SK-N-SH (cell line): ENCODE data around the gene TJP2. TPM values are rescaled to one million over a fixed set of nuclear protein-coding genes. Genes with fewer than 3 reads are reported as not detected.

ENCODE experiments used
- CTCF ChIA-PET: fragments of 300-600, 350-600 bp; formaldehyde crosslinking; extraction: SDS; loops from one replicate; lab custom pipeline; 2021; lab: Yijun Ruan, JAX
- POLR2A ChIA-PET: fragments of 350-600 bp; sonication (Branson Sonifier 250); formaldehyde crosslinking; extraction: SDS; loops from one replicate; lab custom pipeline; 2020; ENCODE audit warnings: antibody characterized with exemption, inconsistent platforms; lab: Yijun Ruan, JAX
- DNase-seq: peaks from one replicate; pipeline ENCODE4 v3.0.0; 2012
- H2AFZ ChIP-seq: fragments of 200-600 bp; sonication (generic); 2 replicates; pipeline ENCODE4 v1.8.1; 2016; ENCODE audit warnings: antibody characterized with exemption, mild to moderate bottlenecking, low read depth
- H3F3A ChIP-seq: fragments of 200-600 bp; sonication (generic); replicated peaks from 2 replicates; pipeline ENCODE3; 2016; ENCODE audit warnings: antibody characterized with exemption, mild to moderate bottlenecking; ENCODE audit not compliant: insufficient read depth
- H3K27ac ChIP-seq, 2 experiments: fragments of 200-500 bp in 1 of 2; fragments of 200-600 bp in 1 of 2; sonication (Bioruptor generic) in 1 of 2; sonication (generic), shearing (Covaris generic) in 1 of 2; 2 replicates each; pipeline versions ENCODE4 v1.5.1 to v1.6.1; 2014 to 2016; ENCODE audit warnings: low read depth in 2 of 2, inconsistent platforms in 1 of 2, low read length in 1 of 2, mild to moderate bottlenecking in 1 of 2, mixed read lengths in 1 of 2
- H3K27me3 ChIP-seq: fragments of 200-600 bp; sonication (generic), shearing (Covaris generic); 2 replicates; pipeline ENCODE4 v1.6.1; 2016; ENCODE audit warnings: mixed run types; ENCODE audit not compliant: insufficient read depth
- H3K36me3 ChIP-seq, 2 experiments: fragments of 200-500 bp in 1 of 2; fragments of 200-600 bp in 1 of 2; sonication (Bioruptor generic) in 1 of 2; sonication (generic) in 1 of 2; replicated peaks in 1 of 2; 2 replicates each; pipeline versions ENCODE3 to v1.5.1; 2014 to 2016; ENCODE audit warnings: low read length in 1 of 2, mild to moderate bottlenecking in 1 of 2; ENCODE audit not compliant: insufficient read depth in 2 of 2, control insufficient read depth in 1 of 2
- H3K4me1 ChIP-seq, 2 experiments: fragments of 200-500 bp in 1 of 2; fragments of 200-600 bp in 1 of 2; sonication (Bioruptor generic) in 1 of 2; sonication (generic), shearing (Covaris generic) in 1 of 2; 2 replicates each; pipeline versions ENCODE4 v1.5.1 to v1.6.1; 2014 to 2016; ENCODE audit warnings: low read depth in 1 of 2, low read length in 1 of 2, mixed run types in 1 of 2; ENCODE audit not compliant: insufficient read depth in 2 of 2, control insufficient read depth in 1 of 2
- H3K4me2 ChIP-seq: fragments of 200-600 bp; sonication (generic), shearing (Covaris generic); 2 replicates; pipeline ENCODE4 v1.6.1; 2017; ENCODE audit warnings: mixed run types
- H3K4me3 ChIP-seq, 2 experiments: fragments of 200-500 bp in 1 of 2; fragments of 200-600 bp in 1 of 2; sonication (Bioruptor generic) in 1 of 2; sonication (generic), shearing (Covaris generic) in 1 of 2; 2 replicates each; pipeline versions ENCODE4 v1.5.1 to v1.8.1; 2014 to 2016; ENCODE audit warnings: low read depth in 2 of 2, inconsistent platforms in 1 of 2, low read length in 1 of 2, mild to moderate bottlenecking in 1 of 2, mixed read lengths in 1 of 2, moderate library complexity in 1 of 2
- H3K79me2 ChIP-seq: fragments of 200-600 bp; sonication (generic); 2 replicates; pipeline ENCODE4 v1.8.1; 2017; ENCODE audit warnings: mild to moderate bottlenecking; ENCODE audit not compliant: insufficient read depth
- H3K9ac ChIP-seq: fragments of 200-600 bp; sonication (generic); 2 replicates; pipeline ENCODE4 v1.6.1; 2017; ENCODE audit warnings: mixed run types
- H3K9me2 ChIP-seq: fragments of 200-600 bp; sonication (generic); 2 replicates; pipeline ENCODE4 v1.6.1; 2017; ENCODE audit warnings: mixed run types
- H3K9me3 ChIP-seq: fragments of 200-600 bp; sonication (generic); 2 replicates; pipeline ENCODE4 v1.6.1; 2017; ENCODE audit warnings: mixed run types, mild to moderate bottlenecking, moderate library complexity
- H4K20me1 ChIP-seq: fragments of 200-600 bp; sonication (generic); 2 replicates; pipeline ENCODE4 v1.6.1; 2017; ENCODE audit warnings: mild to moderate bottlenecking, mixed run types; ENCODE audit not compliant: insufficient read depth
- EP300 ChIP-seq, 2 experiments: IDR thresholded peaks; 2 replicates each; pipeline versions ENCODE4 v1.4.0 to v1.6.1; 2012; ENCODE audit warnings: borderline replicate concordance in 1 of 2, low read depth in 1 of 2, low read length in 1 of 2
- EZH2phosphoT487 ChIP-seq: fragments of 200-600 bp; sonication (generic); IDR thresholded peaks from 2 replicates; pipeline ENCODE4 v1.6.1; 2017; ENCODE audit warnings: low read depth, mixed run types, mild to moderate bottlenecking, antibody characterized with exemption, moderate library complexity, borderline replicate concordance
- FOSL2 ChIP-seq: IDR thresholded peaks from 2 replicates; pipeline ENCODE4 v1.4.0; 2012; ENCODE audit warnings: low read depth, mild to moderate bottlenecking, moderate library complexity, borderline replicate concordance
- GABPA ChIP-seq: IDR thresholded peaks from 2 replicates; pipeline ENCODE4 v1.4.0; 2012; ENCODE audit warnings: low read depth, mild to moderate bottlenecking
- GATA2 ChIP-seq: sonication (generic); formaldehyde crosslinking; IDR thresholded peaks from 2 replicates; pipeline ENCODE4 v1.5.0; 2020; ENCODE audit warnings: mild to moderate bottlenecking, missing genetic modification reagents
- JUND ChIP-seq: IDR thresholded peaks from 2 replicates; pipeline ENCODE4 v1.4.0; 2012
- MAX ChIP-seq: IDR thresholded peaks from 2 replicates; pipeline ENCODE4 v1.4.0; 2012; ENCODE audit warnings: low read depth
- MEF2A ChIP-seq: IDR thresholded peaks from 2 replicates; pipeline ENCODE4 v1.4.0; 2012; ENCODE audit warnings: low read depth, borderline replicate concordance
- MXI1 ChIP-seq: IDR thresholded peaks from 2 replicates; pipeline ENCODE4 v1.6.1; 2012; ENCODE audit warnings: mild to moderate bottlenecking, low read depth, low read length, improper control_type of control experiment
- RCOR1 ChIP-seq: fragments of 150-350 bp; IDR thresholded peaks from 2 replicates; pipeline ENCODE4 v1.6.1; 2017; ENCODE audit warnings: antibody characterized with exemption, low read length
- REST ChIP-seq: IDR thresholded peaks from 2 replicates; pipeline ENCODE4 v1.6.1; 2012; ENCODE audit warnings: mild to moderate bottlenecking, low read depth, low read length, moderate library complexity
- RFX5 ChIP-seq: IDR thresholded peaks from 2 replicates; pipeline ENCODE4 v1.6.1; 2012; ENCODE audit warnings: mild to moderate bottlenecking, improper control_type of control experiment, low read length
- SMC3 ChIP-seq: IDR thresholded peaks from 2 replicates; pipeline ENCODE4 v1.6.1; 2012; ENCODE audit warnings: low read depth, low read length, improper control_type of control experiment
- TCF12 ChIP-seq: IDR thresholded peaks from 2 replicates; pipeline ENCODE4 v1.4.0; 2012
- USF1 ChIP-seq: IDR thresholded peaks from 2 replicates; pipeline ENCODE4 v1.4.0; 2012; ENCODE audit warnings: low read depth, borderline replicate concordance
- USF2 ChIP-seq: fragments of 150-350 bp; IDR thresholded peaks from 2 replicates; pipeline ENCODE4 v1.6.1; 2017; ENCODE audit warnings: antibody characterized with exemption, low read length, low read depth, borderline replicate concordance
- ZBTB33 ChIP-seq: IDR thresholded peaks from 2 replicates; pipeline ENCODE4 v1.4.0; 2012; ENCODE audit warnings: low read depth, borderline replicate concordance
- WGBS: methylation state at CpG from one replicate; pipeline ENCODE4 v1.1.6; 2017; ENCODE audit warnings: low lambda C conversion rate; 5-methylcytosine and 5-hydroxymethylcytosine counted together
- polyA plus RNA-seq, 3 experiments: library from polyadenylated mRNA; depleted of rRNA; stranded (reverse); fragments of >200 nt; gene quantifications; 2 replicates each; pipeline ENCODE4 v1.2.3, GENCODE V29; 2012

TJP2 gene
- polyA plus RNA-seq, 1 of the 3 experiments (the other 2 are of a cell fraction) = 17.7 TPM

- TF ChIP-seq REST = no peak
- no peak for TF ChIP-seq RCOR1
- no peak for TF ChIP-seq ZBTB33
- TF ChIP-seq SMC3 = no peak
- no peak for TF ChIP-seq TCF12
Measured at GRCh38 chr9:69206047-69206446, 32.0 kb downstream of the TJP2 start (continued).

GRCh38 chr9:69207503-69207902, 33.4 kb downstream of the TJP2 start:
- H3K27ac ChIP-seq = no peak overlapping the region
- H3K9ac ChIP-seq = no peak overlapping the region
- TF ChIP-seq MAX (no peak), JUND (no peak)
- TF ChIP-seq, all 33 proteins: peak for 0
- no peak for DNase-seq
- Histone ChIP-seq H3K4me2 (no peak overlapping the region), H2AFZ (no peak overlapping the region), H3K27me3 (no peaks in the 10 kb centered on the region), H3K4me3 (no peak overlapping the region), H3K36me3 (no peaks in the 10 kb centered on the region), H3F3A (no peaks in the 10 kb centered on the region), H4K20me1 (no peaks in the 10 kb centered on the region), H3K9me3 (no peaks in the 10 kb centered on the region), H3K9me2 (no peaks in the 10 kb centered on the region), H3K79me2 (peaks cover 36% of the 10 kb centered on the region), H3K4me1 (peaks cover 0 to 5% of the 10 kb centered on the region in 2 experiments; a peak in 1 of 4 replicates)
- CTCF ChIA-PET = interaction anchor here (1.0 to 8.6 kb wide), 3 partner anchors 12 to 172 kb away, joined by 3 to 50 read pairs (median 4); partner anchors contain the start of gene FXN
- POLR2A ChIA-PET = no interaction called here
- 79% methylated on average over 6 of the region's 6 CpGs for whole genome bisulfite sequencing

- no peaks in the 10 kb centered on the region for H3K9me3 ChIP-seq
- H3K27me3 ChIP-seq = no peaks in the 10 kb centered on the region
- 86% methylated on average over 3 of the region's 3 CpGs for WGBS
- H3K79me2 ChIP-seq = peaks cover 32% of the 10 kb centered on the region
- CTCF ChIA-PET = interaction anchor here (2.3 kb wide), 1 partner anchor 18 kb away, joined by 6 read pairs; no protein-coding TSS in a partner anchor
- no peak overlapping the region for H3K9ac ChIP-seq
- no peak overlapping the region for H3K27ac ChIP-seq
- H3K9me2 ChIP-seq = no peaks in the 10 kb centered on the region
- peaks cover 0 to 5% of the 10 kb centered on the region in 2 experiments; a peak in 1 of 4 replicates for H3K4me1 ChIP-seq
- no peak overlapping the region for H2AFZ ChIP-seq
- H3K4me3 ChIP-seq = no peak overlapping the region
- no peaks in the 10 kb centered on the region for H4K20me1 ChIP-seq
- no peak for DNase-seq
- H3K36me3 ChIP-seq = no peaks in the 10 kb centered on the region
- no peak overlapping the region for H3K4me2 ChIP-seq
- POLR2A ChIA-PET = no interaction called here
- H3F3A ChIP-seq = no peaks in the 10 kb centered on the region
- TF ChIP-seq MEF2A (no peak), JUND (no peak), USF1 (no peak), EP300 (IDR thresholded peaks at IDR 0.05; ENCODE audit: borderline replicate concordance in 1 of 2, low read depth in 1 of 2, low read length in 1 of 2) (no peak), RFX5 (no peak), GATA2 (CRISPR knock-in tag) (no peak), EZH2phosphoT487 (no peak), USF2 (no peak), FOSL2 (no peak), MAX (no peak), RCOR1 (no peak), SMC3 (no peak), MXI1 (no peak), GABPA (no peak)
Measured at GRCh38 chr9:69211424-69212036, 37.5 kb downstream of the TJP2 start.
